ENCODE data around the gene DSPP.
A peak's percentile ranks its signal among the peaks of the same experiment; 100 is the strongest.

DSPP gene

DNA sequence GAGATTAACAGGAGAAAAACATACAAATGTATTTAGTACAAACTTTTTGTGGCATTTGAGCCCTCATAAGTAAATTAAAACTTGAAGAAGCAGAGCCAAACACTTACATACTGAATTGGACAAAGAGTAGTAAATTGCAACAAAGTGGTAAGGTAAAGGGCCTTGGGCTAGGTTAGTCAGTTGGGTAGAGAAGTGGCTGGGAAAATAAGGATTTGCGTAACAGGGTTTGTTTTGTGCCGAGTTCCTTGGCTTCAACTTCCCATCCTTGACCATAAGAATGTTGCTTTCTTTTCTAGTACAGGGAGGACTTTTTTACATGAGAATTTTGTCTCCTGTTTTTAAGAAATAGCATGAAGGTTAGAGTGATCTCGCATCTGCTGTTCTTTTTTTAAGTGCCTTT lies 33.3 kb upstream of the DSPP start:
- TF ChIP-seq, protein P1, sequence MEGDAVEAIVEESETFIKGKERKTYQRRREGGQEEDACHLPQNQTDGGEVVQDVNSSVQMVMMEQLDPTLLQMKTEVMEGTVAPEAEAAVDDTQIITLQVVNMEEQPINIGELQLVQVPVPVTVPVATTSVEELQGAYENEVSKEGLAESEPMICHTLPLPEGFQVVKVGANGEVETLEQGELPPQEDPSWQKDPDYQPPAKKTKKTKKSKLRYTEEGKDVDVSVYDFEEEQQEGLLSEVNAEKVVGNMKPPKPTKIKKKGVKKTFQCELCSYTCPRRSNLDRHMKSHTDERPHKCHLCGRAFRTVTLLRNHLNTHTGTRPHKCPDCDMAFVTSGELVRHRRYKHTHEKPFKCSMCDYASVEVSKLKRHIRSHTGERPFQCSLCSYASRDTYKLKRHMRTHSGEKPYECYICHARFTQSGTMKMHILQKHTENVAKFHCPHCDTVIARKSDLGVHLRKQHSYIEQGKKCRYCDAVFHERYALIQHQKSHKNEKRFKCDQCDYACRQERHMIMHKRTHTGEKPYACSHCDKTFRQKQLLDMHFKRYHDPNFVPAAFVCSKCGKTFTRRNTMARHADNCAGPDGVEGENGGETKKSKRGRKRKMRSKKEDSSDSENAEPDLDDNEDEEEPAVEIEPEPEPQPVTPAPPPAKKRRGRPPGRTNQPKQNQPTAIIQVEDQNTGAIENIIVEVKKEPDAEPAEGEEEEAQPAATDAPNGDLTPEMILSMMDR (IDR thresholded peaks at IDR 0.05; ENCODE audit: low read depth, low read length): no peak

DNA sequence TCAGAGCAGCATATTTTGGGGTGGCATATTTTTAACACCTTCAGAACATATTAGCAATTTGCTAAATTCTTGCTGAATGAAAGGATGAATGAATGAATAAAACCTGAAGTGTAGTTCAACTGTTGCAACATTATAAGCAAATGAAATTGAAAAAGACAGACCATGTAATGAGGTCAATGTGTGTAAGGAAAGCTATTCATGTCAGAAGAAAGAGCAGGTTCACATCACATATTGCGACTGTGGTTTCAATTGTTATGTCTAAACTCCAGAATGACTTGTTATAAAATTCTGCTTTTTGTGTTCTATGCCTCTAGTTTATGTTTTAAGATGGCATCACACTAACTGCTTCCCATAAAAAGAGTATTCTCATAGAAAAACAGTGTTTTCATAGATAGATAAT lies 32.9 kb upstream of the DSPP start:
- TF ChIP-seq, protein P1 (IDR thresholded peaks at IDR 0.05; ENCODE audit: low read depth, low read length): no peak
- no peak for DNase-seq (ENCODE audit: extremely low read depth, low read depth)

More for the DNA sequence above, 33.3 kb upstream of the DSPP start:
- DNase-seq (ENCODE audit: extremely low read depth, low read depth): no peak

DNA sequence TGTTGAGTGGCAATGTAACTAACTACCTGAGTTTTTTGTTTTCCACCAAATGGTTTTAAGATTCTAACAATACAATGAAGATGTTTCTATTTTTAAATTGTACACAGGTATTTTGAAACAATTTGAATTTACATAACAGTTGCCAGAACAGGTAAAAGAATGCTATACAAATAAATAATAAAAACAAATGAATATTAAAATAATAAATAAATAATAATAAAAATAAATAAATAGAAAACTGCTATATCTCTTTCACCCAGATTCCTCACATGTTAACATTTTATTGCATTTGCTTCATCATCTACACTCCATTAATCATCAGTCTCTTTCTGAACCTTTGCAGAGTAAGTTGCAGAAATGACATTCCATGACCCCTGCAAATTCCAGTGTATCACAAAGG lies 32.3 kb upstream of the DSPP start:
- TF ChIP-seq, protein P1 (IDR thresholded peaks at IDR 0.05; ENCODE audit: low read depth, low read length): no peak
- DNase-seq (ENCODE audit: extremely low read depth, low read depth): no peak

DNA sequence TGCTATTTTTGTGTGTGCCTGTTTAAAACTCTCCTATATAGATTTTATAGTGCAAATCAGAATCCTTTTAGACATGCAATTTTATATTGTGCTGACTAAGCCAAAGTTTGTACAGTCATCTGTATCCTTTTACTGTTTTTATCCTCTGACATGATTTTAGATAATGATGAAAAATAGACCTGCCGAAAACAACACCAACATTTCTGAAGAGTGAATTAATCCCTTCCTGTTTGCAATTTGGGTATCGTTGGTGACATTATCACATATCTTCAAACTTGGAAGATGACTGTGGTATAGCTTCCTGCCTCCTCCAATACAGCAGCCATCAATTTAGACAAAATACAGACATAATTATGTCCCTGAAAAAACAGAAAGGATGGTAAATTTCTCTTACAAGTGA lies 28.9 kb upstream of the DSPP start:
- TF ChIP-seq, protein P1 (IDR thresholded peaks at IDR 0.05; ENCODE audit: low read depth, low read length): no peak
- DNase-seq (ENCODE audit: extremely low read depth, low read depth): no peak

DNA sequence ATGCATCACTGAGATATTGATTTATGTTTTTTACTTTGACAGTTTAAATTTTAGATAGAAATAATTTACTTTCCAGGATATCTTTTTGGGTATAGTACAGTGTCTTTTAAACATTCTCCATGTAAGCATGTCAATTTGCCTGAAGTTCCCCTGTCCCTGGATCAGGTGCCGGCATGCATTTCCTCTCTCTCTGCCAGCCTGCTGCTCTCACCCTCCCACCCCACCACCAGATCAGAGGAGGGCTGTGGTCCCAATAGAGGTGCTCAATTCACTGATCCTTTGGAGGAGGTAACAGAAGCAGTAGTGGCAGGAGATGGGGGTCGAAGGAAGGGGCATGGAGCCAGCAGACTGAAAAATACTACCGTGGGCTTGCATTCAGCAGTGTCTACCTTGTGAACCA lies 28.3 kb upstream of the DSPP start:
- TF ChIP-seq, protein P1 (IDR thresholded peaks at IDR 0.05; ENCODE audit: low read depth, low read length): no peak
- no peak for DNase-seq (ENCODE audit: extremely low read depth, low read depth)

DNA sequence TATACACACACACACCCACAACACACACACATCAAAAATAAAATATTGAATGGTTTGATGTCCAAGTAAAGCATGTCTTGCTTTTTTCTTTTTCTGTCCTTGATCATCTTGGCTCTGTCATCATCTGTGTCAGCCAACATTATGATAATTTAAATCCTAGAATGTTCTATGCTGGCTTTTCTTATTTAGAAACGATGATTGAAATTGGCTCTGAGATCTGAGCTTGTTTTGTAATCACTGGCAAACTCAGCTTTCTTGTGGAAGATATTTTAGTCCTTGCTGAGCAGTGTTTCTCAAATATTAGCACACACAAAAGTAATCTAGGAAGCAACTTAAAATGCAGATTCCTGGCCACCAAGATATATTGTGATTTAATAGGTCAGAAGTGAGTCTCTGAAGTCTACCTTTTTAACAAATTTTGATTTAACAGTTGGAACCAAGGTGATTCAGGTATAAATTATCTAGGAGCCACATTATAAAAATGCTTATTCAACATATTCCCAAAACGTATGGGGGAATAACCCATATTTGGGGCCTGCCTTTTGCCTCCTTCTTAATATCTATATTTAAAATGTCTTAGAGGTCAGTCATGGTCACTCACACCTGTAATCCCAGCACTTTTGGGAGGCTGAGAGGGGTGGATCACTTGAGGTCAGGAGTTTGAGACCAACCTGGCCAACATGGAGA lies 24.0 kb upstream of the DSPP start:
- DNase-seq (ENCODE audit: extremely low read depth, low read depth): no peak
- TF ChIP-seq, protein P1 (IDR thresholded peaks at IDR 0.05; ENCODE audit: low read depth, low read length): no peak

DNA sequence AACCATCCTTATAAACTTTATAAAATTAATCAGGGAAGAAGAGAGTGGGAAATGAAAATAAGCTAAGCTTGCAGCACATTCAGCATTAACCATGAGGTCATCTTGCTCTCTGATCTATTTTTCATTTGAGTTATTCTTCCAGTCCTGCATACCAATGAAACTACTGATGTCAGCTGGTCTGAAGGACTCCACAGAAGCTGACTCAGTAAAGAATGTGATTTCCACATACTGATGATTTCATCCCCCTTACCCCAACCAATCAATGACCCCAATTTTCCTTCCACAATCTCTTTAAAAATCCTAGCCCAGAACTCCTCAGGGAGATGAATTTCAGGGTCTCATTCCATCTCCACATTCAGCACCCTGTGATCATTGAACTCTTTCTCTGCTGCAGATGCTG lies 18.8 kb upstream of the DSPP start:
- peak; percentile 20 for DNase-seq (ENCODE audit: extremely low read depth, low read depth)
- TF ChIP-seq, protein P1 (IDR thresholded peaks at IDR 0.05; ENCODE audit: low read depth, low read length): no peak
